ENCODE results near the gene TRABD2B.

DNA sequence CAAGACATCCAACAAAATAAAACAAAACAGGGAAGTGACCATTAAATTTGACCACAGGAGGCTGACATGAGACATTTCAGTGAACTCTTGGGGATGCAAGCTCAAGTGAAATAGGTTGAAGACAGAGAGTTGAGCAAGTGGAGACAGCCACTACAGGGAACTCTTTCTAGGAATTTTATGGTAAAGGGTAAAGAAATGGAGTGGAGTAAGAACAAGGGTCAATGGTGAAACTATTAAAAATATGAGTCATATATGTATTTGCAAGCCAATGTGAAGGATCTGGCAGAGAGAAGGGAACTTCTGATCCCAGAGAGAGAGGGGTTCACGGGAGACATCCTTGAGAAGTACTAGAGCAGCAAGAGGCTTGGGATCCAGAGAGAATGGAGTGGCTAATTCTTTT, 9.1 kb upstream of the TRABD2B start:
- TF ChIP-seq, protein P1, sequence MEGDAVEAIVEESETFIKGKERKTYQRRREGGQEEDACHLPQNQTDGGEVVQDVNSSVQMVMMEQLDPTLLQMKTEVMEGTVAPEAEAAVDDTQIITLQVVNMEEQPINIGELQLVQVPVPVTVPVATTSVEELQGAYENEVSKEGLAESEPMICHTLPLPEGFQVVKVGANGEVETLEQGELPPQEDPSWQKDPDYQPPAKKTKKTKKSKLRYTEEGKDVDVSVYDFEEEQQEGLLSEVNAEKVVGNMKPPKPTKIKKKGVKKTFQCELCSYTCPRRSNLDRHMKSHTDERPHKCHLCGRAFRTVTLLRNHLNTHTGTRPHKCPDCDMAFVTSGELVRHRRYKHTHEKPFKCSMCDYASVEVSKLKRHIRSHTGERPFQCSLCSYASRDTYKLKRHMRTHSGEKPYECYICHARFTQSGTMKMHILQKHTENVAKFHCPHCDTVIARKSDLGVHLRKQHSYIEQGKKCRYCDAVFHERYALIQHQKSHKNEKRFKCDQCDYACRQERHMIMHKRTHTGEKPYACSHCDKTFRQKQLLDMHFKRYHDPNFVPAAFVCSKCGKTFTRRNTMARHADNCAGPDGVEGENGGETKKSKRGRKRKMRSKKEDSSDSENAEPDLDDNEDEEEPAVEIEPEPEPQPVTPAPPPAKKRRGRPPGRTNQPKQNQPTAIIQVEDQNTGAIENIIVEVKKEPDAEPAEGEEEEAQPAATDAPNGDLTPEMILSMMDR (IDR thresholded peaks at IDR 0.05) = no peak
- no peak for TF ChIP-seq POLR2A (IDR thresholded peaks at IDR 0.05)
